ENCODE results near the gene DISC1.
A peak's percentile ranks its signal among the peaks of the same experiment; 100 is the strongest.
"Not testable (repeated sequence)": the region's sequence is repeated elsewhere in the genome, so short reads cannot be mapped to it uniquely, and the experiment has no call there.

DISC1 gene

GRCh38 chr1:231626535-231626950 lies at the start of gene DISC1:
Gene DISC1, plus strand, starts transcription at chr1:231626790. Its CDS starts 78 bp downstream, at chr1:231626868.
- DNase-seq (ENCODE audit: low read depth) = peak; percentile 53

- DNase-seq (ENCODE audit: low read depth) = no peak
These were observed 49.5 kb upstream of the DISC1 start for GRCh38 chr1:231576804-231577718.

- DNase-seq (ENCODE audit: low read depth) = no peak
These were observed 45.7 kb upstream of the DISC1 start for GRCh38 chr1:231580874-231581273.

- no peak for DNase-seq (ENCODE audit: low read depth)
These were observed 44.7 kb upstream of the DISC1 start for GRCh38 chr1:231581859-231582258.

GRCh38 chr1:231583376-231583775 lies 43.2 kb upstream of the DISC1 start:
- no peak for DNase-seq (ENCODE audit: low read depth)

GRCh38 chr1:231584117-231584516 lies 42.5 kb upstream of the DISC1 start:
- DNase-seq (ENCODE audit: low read depth) = no peak

GRCh38 chr1:231584921-231585320 lies 41.7 kb upstream of the DISC1 start:
- no peak for DNase-seq (ENCODE audit: low read depth)

GRCh38 chr1:231590453-231591198 lies 36.0 kb upstream of the DISC1 start:
- DNase-seq (ENCODE audit: low read depth) = peak; percentile 51

GRCh38 chr1:231591466-231591865 lies 35.1 kb upstream of the DISC1 start:
- DNase-seq (ENCODE audit: low read depth) = no peak

GRCh38 chr1:231592809-231593208 lies 33.8 kb upstream of the DISC1 start:
- DNase-seq (ENCODE audit: low read depth) = no peak

GRCh38 chr1:231593264-231593663 lies 33.3 kb upstream of the DISC1 start:
- not testable (repeated sequence) for DNase-seq (ENCODE audit: low read depth)

- no peak for DNase-seq (ENCODE audit: low read depth)
These were observed 32.5 kb upstream of the DISC1 start for GRCh38 chr1:231594123-231594522.

- no peak for DNase-seq (ENCODE audit: low read depth)
These were observed 31.8 kb upstream of the DISC1 start for GRCh38 chr1:231594749-231595148.

- DNase-seq (ENCODE audit: low read depth) = no peak
These were observed 30.2 kb upstream of the DISC1 start for GRCh38 chr1:231596337-231596791.

- no peak for DNase-seq (ENCODE audit: low read depth)
These were observed 28.6 kb upstream of the DISC1 start for GRCh38 chr1:231597971-231598370.

GRCh38 chr1:231600458-231600976 lies 26.1 kb upstream of the DISC1 start:
- DNase-seq (ENCODE audit: low read depth) = peak; percentile 48

GRCh38 chr1:231601824-231602672 lies 24.5 kb upstream of the DISC1 start:
- no peak for DNase-seq (ENCODE audit: low read depth)

GRCh38 chr1:231602673-231602984 lies 24.0 kb upstream of the DISC1 start:
- DNase-seq (ENCODE audit: low read depth) = no peak

- no peak for DNase-seq (ENCODE audit: low read depth)
These were observed 22.9 kb upstream of the DISC1 start for GRCh38 chr1:231603598-231604275.

- DNase-seq (ENCODE audit: low read depth) = no peak
These were observed 22.3 kb upstream of the DISC1 start for GRCh38 chr1:231604276-231604621.

Measured in GM04504 (cell line).